DOHH2 (cell line): ENCODE results near the gene TGM2.

Experiments
- CTCF ChIP-seq: fragments of 200-600 bp; sonication (generic); IDR thresholded peaks from one replicate; pipeline ENCODE4 v1.5.1; 2014; ENCODE audit warnings: antibody characterized with exemption, mild to moderate bottlenecking, low read depth, low read length; ENCODE audit not compliant: poor library complexity, severe bottlenecking
- EZH2phosphoT487 ChIP-seq: fragments of 200-600 bp; sonication (generic); IDR thresholded peaks from 2 replicates; pipeline ENCODE4 v1.6.1; 2017; ENCODE audit warnings: borderline replicate concordance, mild to moderate bottlenecking, antibody characterized with exemption, low read length, moderate library complexity, mixed read lengths

- TF ChIP-seq CTCF = no peak
- TF ChIP-seq EZH2phosphoT487 = no peak
Measured at GRCh38 chr20:38180781-38181180, 15.7 kb upstream of the TGM2 start.
